ENCODE measurements around the gene XYLT2.
A peak's percentile ranks its signal among the peaks of the same experiment; 100 is the strongest.

The XYLT2 gene

GRCh38 chr17:50365649-50366393 is 19.9 kb downstream of the XYLT2 start:
- DNase-seq = no peak

- no peak for DNase-seq
These were observed 21.5 kb downstream of the XYLT2 start for GRCh38 chr17:50367401-50367800.

GRCh38 chr17:50370052-50370451 is 24.1 kb downstream of the XYLT2 start:
- no peak for DNase-seq

- no peak for DNase-seq
These were observed 25.6 kb downstream of the XYLT2 start for GRCh38 chr17:50371526-50371925.

- no peak for DNase-seq
These were observed 26.4 kb downstream of the XYLT2 start for GRCh38 chr17:50372222-50372757.

- DNase-seq = peak; percentile 96
These were observed 27.0 kb downstream of the XYLT2 start, which contains the start of the genes EME1 and MRPL27 for GRCh38 chr17:50372758-50373556. EME1 (plus strand) TSS chr17:50373229; CDS start chr17:50375209, 1,980 bp downstream. MRPL27 (minus strand) TSS chr17:50373184; CDS start chr17:50373170, 14 bp downstream.

GRCh38 chr17:50373705-50374104 is 27.8 kb downstream of the XYLT2 start:
- no peak for DNase-seq

- peak; percentile 30 for DNase-seq
These were observed 30.1 kb downstream of the XYLT2 start for GRCh38 chr17:50375858-50376538.

- DNase-seq = no peak
These were observed 33.6 kb downstream of the XYLT2 start for GRCh38 chr17:50379351-50380132.

- no peak for DNase-seq
These were observed 34.7 kb downstream of the XYLT2 start for GRCh38 chr17:50380369-50381259.

GRCh38 chr17:50381260-50381815 is 35.4 kb downstream of the XYLT2 start:
- no peak for DNase-seq

- DNase-seq = no peak
These were observed 36.0 kb downstream of the XYLT2 start for GRCh38 chr17:50381920-50382319.

- no peak for DNase-seq
These were observed 37.0 kb downstream of the XYLT2 start for GRCh38 chr17:50382931-50383330.

- no peak for DNase-seq
These were observed 40.6 kb downstream of the XYLT2 start for GRCh38 chr17:50386510-50386909.

- no peak for DNase-seq
These were observed 42.8 kb downstream of the XYLT2 start for GRCh38 chr17:50388728-50389127.

GRCh38 chr17:50389534-50389933 is 43.6 kb downstream of the XYLT2 start:
- DNase-seq = no peak

GRCh38 chr17:50392621-50393020 is 46.7 kb downstream of the XYLT2 start:
- DNase-seq = no peak

GRCh38 chr17:50393700-50394099 is 47.8 kb downstream of the XYLT2 start:
- DNase-seq = no peak

- no peak for DNase-seq
These were observed 48.8 kb downstream of the XYLT2 start for GRCh38 chr17:50394711-50395110.

GRCh38 chr17:50396261-50397110 is 50.6 kb downstream of the XYLT2 start:
- DNase-seq = peak; percentile 17
